PFSK-1 (cell line): ENCODE data around the gene HOXC10.

Experiments used
- FOXP2 ChIP-seq: optimal IDR thresholded peaks from 2 replicates; pipeline ENCODE3; 2011; ENCODE audit warnings: borderline replicate concordance, control low read depth, inconsistent platforms; ENCODE audit not compliant: insufficient read depth; ENCODE audit errors: extremely low read length, extremely low read depth
- POLR2AphosphoS5 ChIP-seq: IDR thresholded peaks from 2 replicates; pipeline ENCODE4 v1.6.1; 2012; ENCODE audit warnings: low read depth, mild to moderate bottlenecking, control low read depth, low read length, moderate library complexity
- REST ChIP-seq, 2 experiments: IDR thresholded peaks; 2 replicates each; pipeline versions ENCODE4 v1.6.1 to v1.8.0; 2011 to 2012; ENCODE audit warnings: low read depth in 2 of 2, low read length in 2 of 2, control low read depth in 1 of 2, inconsistent platforms in 1 of 2, mild to moderate bottlenecking in 1 of 2, moderate library complexity in 1 of 2; ENCODE audit not compliant: insufficient read depth in 1 of 2
- SIN3A ChIP-seq: IDR thresholded peaks from 2 replicates; pipeline ENCODE4 v1.6.1; 2012; ENCODE audit warnings: mild to moderate bottlenecking, low read length, moderate library complexity, borderline replicate concordance; ENCODE audit not compliant: insufficient read depth
- TAF1 ChIP-seq: IDR thresholded peaks from 2 replicates; pipeline ENCODE4 v1.6.1; 2012; ENCODE audit warnings: low read length, control low read depth, borderline replicate concordance; ENCODE audit not compliant: insufficient read depth

- no peak for TF ChIP-seq TAF1
- TF ChIP-seq POLR2AphosphoS5: no peak
- TF ChIP-seq REST (IDR thresholded peaks at IDR 0.05; ENCODE audit: insufficient read depth in 1 of 2, low read depth in 2 of 2, low read length in 2 of 2): no peak
- no peak for TF ChIP-seq SIN3A
- no peak for TF ChIP-seq FOXP2
Measured at GRCh38 chr12:54031480-54031879, 46.5 kb downstream of the HOXC10 start.
